H1 (cell line): ENCODE results near the gene PRPF31. TPM values are rescaled to one million over a fixed set of nuclear protein-coding genes. Genes with fewer than 3 reads are reported as not detected.

Experiments
- CTCF ChIA-PET: fragments of 300-600 bp; sonication (Branson Sonifier 250); formaldehyde crosslinking; loops from one replicate; lab custom pipeline; 2021; ENCODE audit not compliant: partially characterized antibody; lab: Charles Lee
- POLR2A ChIA-PET: fragments of 300-600 bp; sonication (Branson Sonifier 250); formaldehyde crosslinking; loops from one replicate; lab custom pipeline; 2021; ENCODE audit warnings: inconsistent platforms; ENCODE audit not compliant: partially characterized antibody; lab: Charles Lee
- DNase-seq, 2 experiments: peaks; one replicate each; pipeline versions ENCODE4 v3.0.0 to v3.0.0-alpha.2; 2010 to 2022; ENCODE audit warnings: low spot score in 2 of 2, low read depth in 1 of 2, mixed read lengths in 1 of 2
- FAIRE-seq: peaks from 2 replicates; lab custom pipeline; 2011; peaks lifted over from hg19 to GRCh38; lab: Jason Lieb, UNC
- H2AFZ ChIP-seq: 2 replicates; pipeline ENCODE4 v1.8.1; 2012; ENCODE audit warnings: low read length, inconsistent platforms
- H2AK5ac ChIP-seq: 2 replicates; pipeline ENCODE4 v1.6.1; 2013; ENCODE audit warnings: low read depth, low read length
- H2BK120ac ChIP-seq: replicated peaks from 2 replicates; pipeline ENCODE3; 2013; ENCODE audit warnings: low read depth, low read length, inconsistent platforms
- H2BK12ac ChIP-seq: 2 replicates; pipeline ENCODE4 v1.6.1; 2013; ENCODE audit warnings: low read depth, low read length
- H2BK15ac ChIP-seq: 2 replicates; pipeline ENCODE4 v1.6.1; 2013; ENCODE audit warnings: low read length
- H2BK20ac ChIP-seq: 2 replicates; pipeline ENCODE4 v1.6.1; 2013; ENCODE audit warnings: low read length
- H2BK5ac ChIP-seq: 2 replicates; pipeline ENCODE4 v1.6.1; 2013; ENCODE audit warnings: low read depth, low read length
- H3K14ac ChIP-seq: 2 replicates; pipeline ENCODE4 v1.6.1; 2013; ENCODE audit warnings: inconsistent platforms; ENCODE audit not compliant: insufficient read length
- H3K18ac ChIP-seq: 2 replicates; pipeline ENCODE4 v1.6.1; 2013; ENCODE audit warnings: low read length; ENCODE audit errors: extremely low read depth
- H3K23ac ChIP-seq: 2 replicates; pipeline ENCODE4 v1.6.1; 2013; ENCODE audit warnings: inconsistent platforms; ENCODE audit not compliant: insufficient read length
- H3K23me2 ChIP-seq: 2 replicates; pipeline ENCODE4 v1.6.1; 2013; ENCODE audit warnings: low read depth, low read length
- H3K27ac ChIP-seq: 2 replicates; pipeline ENCODE4 v1.6.1; 2011; ENCODE audit warnings: low read depth, low read length, inconsistent platforms
- H3K27me3 ChIP-seq, 4 experiments: replicated peaks in 1 of 4; 1 replicate in 1 of 4; 2 replicates in 3 of 4; pipeline versions ENCODE4 v1.6.1 to v1.8.1; 2011 to 2013; ENCODE audit warnings: low read length in 3 of 4, mild to moderate bottlenecking in 3 of 4, inconsistent platforms in 2 of 4, mixed read lengths in 2 of 4, moderate library complexity in 1 of 4; ENCODE audit not compliant: control insufficient read depth in 3 of 4, insufficient read depth in 3 of 4; ENCODE audit errors: extremely low read depth in 1 of 4
- H3K36me3 ChIP-seq, 4 experiments: 2 replicates each; pipeline versions ENCODE4 v1.6.1 to v1.8.1; 2011 to 2013; ENCODE audit warnings: mild to moderate bottlenecking in 4 of 4, low read length in 3 of 4, moderate library complexity in 2 of 4, control low read depth in 1 of 4, inconsistent platforms in 1 of 4; ENCODE audit not compliant: insufficient read depth in 4 of 4, control insufficient read depth in 2 of 4
- H3K4ac ChIP-seq: replicated peaks from 2 replicates; pipeline ENCODE3; 2013; ENCODE audit warnings: low read length, low read depth, mixed read lengths, inconsistent platforms; ENCODE audit not compliant: insufficient read length
- H3K4me1 ChIP-seq, 4 experiments: replicated peaks in 1 of 4; 1 replicate in 1 of 4; 2 replicates in 3 of 4; pipeline versions ENCODE4 v1.6.1 to v1.8.1; 2011 to 2013; ENCODE audit warnings: low read length in 3 of 4, inconsistent platforms in 2 of 4, mixed read lengths in 1 of 4; ENCODE audit not compliant: insufficient read depth in 4 of 4, control insufficient read depth in 3 of 4
- H3K4me2 ChIP-seq, 2 experiments: 2 replicates each; pipeline versions ENCODE4 v1.6.1 to v1.8.1; 2011 to 2013; ENCODE audit warnings: low read depth in 2 of 2, low read length in 2 of 2, control low read depth in 1 of 2, inconsistent platforms in 1 of 2, mild to moderate bottlenecking in 1 of 2; ENCODE audit not compliant: insufficient read depth in 1 of 2
- H3K4me3 ChIP-seq, 4 experiments: fragments of 200-600, 300-600 bp in 1 of 4; sonication (generic), shearing (Covaris generic), sonication (Bioruptor Twin) in 1 of 4; 2 replicates each; pipeline versions ENCODE4 v1.5.1 to v1.8.1; 2011 to 2016; ENCODE audit warnings: low read length in 4 of 4, low read depth in 3 of 4, control low read depth in 2 of 4, inconsistent platforms in 2 of 4, mild to moderate bottlenecking in 2 of 4, mixed read lengths in 1 of 4, moderate library complexity in 1 of 4; ENCODE audit not compliant: insufficient read depth in 2 of 4; ENCODE audit errors: extremely low read depth in 1 of 4
- H3K56ac ChIP-seq: replicated peaks from 2 replicates; pipeline ENCODE3; 2013; ENCODE audit warnings: low read depth, mild to moderate bottlenecking, mixed read lengths, low read length, inconsistent platforms; ENCODE audit not compliant: insufficient read length
- H3K79me1 ChIP-seq: 2 replicates; pipeline ENCODE4 v1.6.1; 2013; ENCODE audit warnings: low read depth, low read length, control low read depth
- H3K79me2 ChIP-seq, 2 experiments: 2 replicates each; pipeline versions ENCODE4 v1.6.1 to v1.8.1; 2012 to 2013; ENCODE audit warnings: low read length in 2 of 2, mild to moderate bottlenecking in 2 of 2, inconsistent platforms in 1 of 2; ENCODE audit not compliant: insufficient read depth in 2 of 2, control insufficient read depth in 1 of 2
- H3K9ac ChIP-seq, 4 experiments: replicated peaks in 1 of 4; 1 replicate in 1 of 4; 2 replicates in 3 of 4; pipeline versions ENCODE4 v1.6.1 to v1.8.1; 2011 to 2013; ENCODE audit warnings: low read depth in 3 of 4, low read length in 3 of 4, control low read depth in 2 of 4, mild to moderate bottlenecking in 2 of 4, moderate library complexity in 2 of 4, inconsistent platforms in 1 of 4; ENCODE audit errors: extremely low read depth in 1 of 4
- H3K9me3 ChIP-seq, 2 experiments: 2 replicates each; pipeline versions ENCODE4 v1.6.1 to v1.8.1; 2012 to 2013; ENCODE audit warnings: mild to moderate bottlenecking in 2 of 2, moderate library complexity in 2 of 2, control low read depth in 1 of 2, inconsistent platforms in 1 of 2, low read depth in 1 of 2, low read length in 1 of 2, mixed read lengths in 1 of 2; ENCODE audit not compliant: insufficient read depth in 2 of 2
- H4K20me1 ChIP-seq, 2 experiments: replicated peaks in 1 of 2; 2 replicates each; pipeline versions ENCODE3 to v1.8.1; 2011 to 2013; ENCODE audit warnings: inconsistent platforms in 2 of 2, low read length in 2 of 2, mild to moderate bottlenecking in 1 of 2; ENCODE audit not compliant: insufficient read depth in 2 of 2, control insufficient read depth in 1 of 2
- H4K5ac ChIP-seq: 2 replicates; pipeline ENCODE4 v1.6.1; 2013; ENCODE audit warnings: low read length, low read depth, mixed read lengths, inconsistent platforms; ENCODE audit not compliant: insufficient read length
- H4K8ac ChIP-seq: 2 replicates; pipeline ENCODE4 v1.8.0; 2013; ENCODE audit warnings: mild to moderate bottlenecking, moderate library complexity, low read length, inconsistent platforms; ENCODE audit not compliant: insufficient read depth; ENCODE audit errors: extremely low read depth
- H4K91ac ChIP-seq: replicated peaks from 2 replicates; pipeline ENCODE3; 2013; ENCODE audit warnings: low read length, mixed read lengths, inconsistent platforms; ENCODE audit not compliant: insufficient read length
- CBX5 ChIP-seq: fragments of 300-800, 300-1000 bp; sonication (generic); IDR thresholded peaks from 2 replicates; pipeline ENCODE4 v1.7.1; 2016; ENCODE audit warnings: antibody characterized with exemption, low read length, low read depth
- CTCF ChIP-seq, 3 experiments: IDR thresholded peaks; 1 replicate in 2 of 3; 2 replicates in 1 of 3; pipeline versions ENCODE4 v1.5.1 to v1.6.1; 2011; ENCODE audit warnings: low read length in 3 of 3, mild to moderate bottlenecking in 3 of 3, inconsistent platforms in 2 of 3, low read depth in 1 of 3, moderate library complexity in 1 of 3; ENCODE audit not compliant: insufficient read depth in 1 of 3; ENCODE audit errors: control extremely low read depth in 1 of 3
- E2F6 ChIP-seq: IDR thresholded peaks from 2 replicates; pipeline ENCODE4 v1.6.1; 2012; ENCODE audit warnings: inconsistent platforms
- KDM1A ChIP-seq: fragments of 200-600, 300-600 bp; sonication (generic); IDR thresholded peaks from 2 replicates; pipeline ENCODE4 v1.7.1; 2016; ENCODE audit warnings: mild to moderate bottlenecking, low read length, borderline replicate concordance
- POLR2A ChIP-seq, 2 experiments: IDR thresholded peaks; 1 replicate in 1 of 2; 2 replicates in 1 of 2; pipeline ENCODE4 v1.6.1; 2011; ENCODE audit warnings: low read depth in 2 of 2, low read length in 2 of 2, mild to moderate bottlenecking in 2 of 2; ENCODE audit errors: control extremely low read depth in 1 of 2
- SP2 ChIP-seq: IDR thresholded peaks from 2 replicates; pipeline ENCODE4 v1.6.1; 2012; ENCODE audit warnings: mild to moderate bottlenecking, low read length, inconsistent platforms
- WGBS, 2 experiments: shearing (Covaris generic) in 1 of 2; methylation state at CpG; one replicate each; pipeline versions ENCODE4 v1.1.6 to v1.1.7; 2013 to 2015; ENCODE audit warnings: low lambda C conversion rate in 2 of 2, mixed read lengths in 2 of 2, inconsistent platforms in 1 of 2, low coverage in 1 of 2, missing lambda C conversion rate in 1 of 2; ENCODE audit not compliant: insufficient replicate concordance in 2 of 2, insufficient coverage in 1 of 2, insufficient read length in 1 of 2; ENCODE audit errors: extremely low coverage in 1 of 2, missing lambda C conversion rate in 1 of 2; 5-methylcytosine and 5-hydroxymethylcytosine counted together
- polyA plus RNA-seq, 7 experiments: library from polyadenylated mRNA; depleted of rRNA in 3 of 7; stranded (reverse) in 5 of 7; unstranded in 2 of 7; fragments of >200 nt in 5 of 7; fragments of 200-250 nt in 2 of 7; gene quantifications; 1 replicate in 5 of 7; 2 replicates in 1 of 7; 4 replicates in 1 of 7; pipeline versions ENCODE4 v1.2.1 to v1.2.3, GENCODE V29; 2011 to 2013; ENCODE audit warnings: missing spikeins in 2 of 7, mixed read lengths in 2 of 7
- total RNA-seq: library from RNA; stranded (reverse); fragmentation: NEBNext Ultra II Directional; extraction: Animal tissue kit (Norgen Biotek cat#: 25700); gene quantifications from 2 replicates; pipeline ENCODE4 v1.2.1, GENCODE V29; 2021

PRPF31 gene
- total and polyA plus RNA-seq, 2 of the 8 experiments (the other 6 are each of a cell fraction or from before 2014, with no cell fraction given): 51.1 to 97.4 TPM

- Histone ChIP-seq H4K91ac (no peak overlapping the region), H2BK20ac (no peak overlapping the region), H3K14ac (no peak overlapping the region), H3K4me3 (no peak overlapping the region), H2AFZ (no peak overlapping the region), H3K9me3 (no peaks in the 10 kb centered on the region), H3K23ac (no peak overlapping the region), H3K4ac (no peak overlapping the region), H4K8ac (no peak overlapping the region), H3K36me3 (peaks cover 38 to 81% (median 74%) of the 10 kb centered on the region in 4 experiments), H2AK5ac (no peak overlapping the region), H4K5ac (no peak overlapping the region), H3K79me2 (no peaks in the 10 kb centered on the region), H4K20me1 (peaks cover 11 to 23% of the 10 kb centered on the region in 2 experiments), H3K56ac (no peak overlapping the region), H3K9ac (no peak overlapping the region), H3K79me1 (no peaks in the 10 kb centered on the region; the same call in 1 of the 2 replicates), H3K4me2 (no peak overlapping the region), H3K27ac (no peak overlapping the region), H3K18ac (no peak overlapping the region), H2BK15ac (no peak overlapping the region), H3K23me2 (no peaks in the 10 kb centered on the region), H2BK12ac (no peak overlapping the region), H2BK120ac (no peak overlapping the region), H3K4me1 (no peaks in the 10 kb centered on the region), H2BK5ac (no peak overlapping the region), H3K27me3 (no peaks in the 10 kb centered on the region)
- POLR2A ChIA-PET: interaction anchor here (0.5 to 14.8 kb wide), 8 partner anchors 12 to 193 kb away, joined by 3 to 348 read pairs (median 4); partner anchors contain the start of genes CNOT3 and TSEN34
- DNase-seq (no peak), FAIRE-seq (no peak)
- TF ChIP-seq SP2 (no peak), CTCF (IDR thresholded peaks at IDR 0.05; ENCODE audit: control extremely low read depth in 1 of 3, insufficient read depth in 1 of 3, low read depth in 1 of 3, low read length in 3 of 3) (no peak), KDM1A (no peak), CBX5 (no peak), E2F6 (no peak), POLR2A (IDR thresholded peaks at IDR 0.05; ENCODE audit: control extremely low read depth in 1 of 2, low read depth in 2 of 2, low read length in 2 of 2) (no peak)
- CTCF ChIA-PET: no interaction called here
- 91% methylated on average over 12 of the region's 12 CpGs; no CpG with 5 or more reads in 1 of the 2 experiments for WGBS, 2 experiments
Observed at GRCh38 chr19:54152267-54152666, 36.7 kb downstream of the PRPF31 start.
